Middle frontal gyrus (tissue), 1 donor: Measurements from ENCODE around the gene CD63.

Experiments
- DNase-seq: peaks from one replicate; pipeline ENCODE4 v3.0.0-alpha.2; 2015; ENCODE audit warnings: low spot score; ENCODE audit errors: extremely low spot score

CD63 gene

DNA sequence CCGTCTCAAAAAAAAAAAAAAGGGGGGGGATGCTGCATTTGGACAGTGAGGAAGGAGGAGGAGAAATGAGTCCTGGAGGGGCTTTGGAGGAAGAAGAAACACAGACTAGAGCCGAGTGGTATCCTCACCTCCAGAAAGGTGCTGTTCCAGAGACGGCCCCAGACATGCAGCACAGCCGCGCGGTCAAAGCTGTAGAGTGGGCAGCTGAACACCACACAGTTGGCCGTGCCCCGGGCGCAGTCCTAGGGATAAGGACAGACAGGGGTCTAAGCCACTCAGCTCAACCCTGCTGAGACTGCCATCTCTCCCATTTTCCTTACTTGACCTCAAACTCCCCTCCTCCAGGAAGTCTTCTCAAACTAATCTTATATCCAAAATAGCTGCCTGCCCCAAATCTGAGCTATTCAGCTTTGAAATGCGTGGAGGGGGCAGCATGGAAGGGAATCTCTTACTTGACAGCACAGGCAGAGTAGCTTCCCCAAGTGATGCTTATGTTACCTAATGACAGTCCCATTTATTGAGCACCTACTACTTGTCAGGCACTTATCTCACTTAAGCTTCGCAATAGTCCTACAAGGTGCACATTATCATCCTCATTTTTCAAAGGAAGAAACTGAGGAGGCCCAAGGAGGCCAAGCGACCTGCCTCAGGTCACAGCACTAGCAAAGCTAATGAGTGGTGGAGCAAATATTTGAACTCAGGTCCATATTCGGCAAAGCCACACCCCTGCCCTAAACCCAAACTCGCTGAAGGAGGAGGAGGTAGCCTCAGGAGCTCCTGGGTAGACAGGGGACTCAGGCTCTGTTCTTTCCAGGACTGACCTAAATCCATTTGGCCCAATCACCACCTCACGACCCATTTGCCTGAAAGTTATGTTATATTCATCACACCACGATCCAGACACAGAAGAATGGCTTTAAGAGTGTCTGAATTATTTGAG, 39.8 kb downstream of the CD63 start:
- DNase-seq: no peak

DNA sequence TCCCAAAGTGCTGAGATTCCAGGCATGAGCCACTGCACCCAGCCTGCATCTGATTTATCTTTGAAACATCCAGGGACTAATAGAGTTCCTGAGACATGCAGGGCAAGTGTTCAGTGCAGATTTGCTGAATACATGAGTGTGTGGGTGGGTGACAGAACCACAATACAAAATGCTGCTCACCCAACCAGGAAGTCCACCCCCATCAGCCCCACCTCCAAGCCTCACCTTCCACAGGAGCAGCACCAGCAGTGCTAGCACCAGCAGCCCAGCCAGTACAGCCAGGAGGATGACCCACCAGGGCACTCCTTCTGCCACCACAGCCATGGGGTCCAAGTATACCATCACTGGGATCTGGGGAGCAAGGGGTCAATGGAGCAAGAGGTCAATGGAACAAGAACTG, 41.1 kb downstream of the CD63 start:
- no peak for DNase-seq

DNA sequence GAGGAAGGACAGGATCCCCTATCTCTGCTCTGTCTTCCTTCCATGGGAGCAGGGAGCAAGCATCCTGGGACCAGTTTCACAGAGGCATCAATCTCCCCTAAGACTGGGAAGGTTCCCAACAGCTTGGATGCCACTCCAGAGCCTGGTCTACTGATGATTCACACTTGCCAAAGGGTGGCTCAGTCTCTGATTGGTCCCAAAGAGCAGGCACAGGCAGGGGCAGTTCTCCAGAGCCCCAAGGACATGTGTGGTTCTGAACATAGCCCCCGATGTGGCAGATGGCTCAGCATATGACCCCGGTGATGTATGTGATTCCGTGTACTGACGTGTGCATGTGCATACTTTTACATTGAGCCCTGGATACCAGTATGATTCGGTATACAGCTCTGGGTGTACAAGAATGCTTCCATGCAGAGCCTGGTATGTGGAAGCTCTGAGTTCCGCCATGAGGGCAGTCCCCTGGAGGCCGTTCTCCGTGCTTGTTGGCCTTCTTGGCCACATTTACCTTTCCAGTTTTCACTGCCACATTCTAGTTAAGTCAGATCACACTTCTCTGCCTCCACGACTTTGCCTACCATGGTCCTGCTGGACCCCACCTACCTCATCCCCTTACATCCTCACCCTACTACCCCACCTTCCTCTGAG, 42.3 kb downstream of the CD63 start:
- DNase-seq: no peak

GRCh38 chr12:55685671-55686070, 43.1 kb downstream of the CD63 start:
- no peak for DNase-seq

- no peak for DNase-seq
Measured at GRCh38 chr12:55684761-55685370, 43.9 kb downstream of the CD63 start.

- DNase-seq: no peak
Measured at GRCh38 chr12:55683676-55684075, 45.1 kb downstream of the CD63 start.

GRCh38 chr12:55682087-55682796, 46.6 kb downstream of the CD63 start:
- no peak for DNase-seq

- no peak for DNase-seq
Measured at GRCh38 chr12:55681142-55682077, 47.4 kb downstream of the CD63 start.

DNA sequence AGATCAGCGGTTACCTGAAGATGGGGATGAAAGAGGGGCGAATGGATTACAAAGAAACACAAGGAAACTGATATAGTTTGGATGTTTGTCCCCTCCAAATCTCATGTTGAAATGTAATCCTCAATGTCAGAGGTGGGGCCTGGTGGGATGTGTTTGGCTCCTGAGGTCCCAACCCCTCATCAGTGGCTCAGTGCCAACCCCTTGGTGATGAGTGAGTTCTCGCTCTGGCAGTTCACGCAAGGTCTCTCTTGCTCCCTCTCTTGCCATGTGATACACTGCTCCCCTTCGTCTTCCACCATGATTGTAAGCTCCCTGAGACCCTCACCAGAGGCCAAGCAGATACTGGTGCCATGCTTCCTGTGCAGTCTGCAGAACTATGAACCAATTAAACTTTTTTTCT, 49.1 kb downstream of the CD63 start:
- DNase-seq: no peak

- DNase-seq: no peak
Measured at GRCh38 chr12:55676707-55677106, 52.1 kb downstream of the CD63 start.

DNA sequence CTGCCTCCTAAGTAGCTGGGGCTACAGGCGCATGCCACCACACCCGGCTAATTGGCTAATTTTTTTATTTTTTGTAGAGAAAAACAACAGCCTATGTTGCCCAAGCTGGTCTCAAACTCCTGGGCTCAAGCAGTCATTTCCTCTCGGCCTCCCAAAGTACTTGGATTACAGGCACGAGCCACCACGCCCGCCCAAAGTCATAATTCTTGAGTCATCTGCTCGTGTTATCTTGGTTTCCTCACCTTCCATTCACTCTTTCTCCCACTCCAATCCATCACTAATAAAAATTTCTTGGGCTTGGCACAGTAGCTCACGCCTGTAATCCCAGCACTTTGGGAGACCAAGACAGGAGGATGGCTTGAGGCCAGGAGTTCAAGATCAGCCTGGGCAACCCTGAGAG, 53.1 kb downstream of the CD63 start:
- DNase-seq: no peak
